ENCODE data around the gene ZMYM4.

ZMYM4 gene

DNA sequence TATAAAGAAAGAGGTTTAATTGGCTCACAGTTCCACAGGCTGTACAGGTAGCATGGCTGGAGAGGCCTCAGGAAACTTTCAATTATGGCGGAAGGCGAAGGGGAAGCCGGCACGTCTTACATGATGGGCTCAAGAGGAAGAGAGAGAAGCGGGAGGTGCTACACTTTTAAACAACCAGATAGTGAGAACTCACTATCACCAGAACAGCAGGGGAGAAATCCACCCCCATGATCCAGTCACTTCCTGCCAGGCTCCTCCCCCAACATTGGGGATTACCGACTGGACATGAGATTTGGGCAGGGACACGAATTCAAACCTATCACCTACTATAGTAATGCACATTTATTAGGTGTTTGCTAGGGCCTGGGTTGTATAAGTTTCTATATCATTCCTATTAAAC is 117.8 kb downstream of the ZMYM4 start:
- Histone ChIP-seq H3K9me3 (no peaks in the 10 kb centered on the region), H3K4me1 (no peaks in the 10 kb centered on the region), H3K36me3 (peaks cover 34 to 56% (median 41%) of the 10 kb centered on the region in 3 donors), H3K27me3 (no peaks in the 10 kb centered on the region), H3K27ac (no peak overlapping the region), H3K4me3 (no peak overlapping the region)
- no peak for DNase-seq
- intact Hi-C loops (cut with DNase I; ENCODE audit: low total_unique reads), result no loop called here
- TF ChIP-seq, protein P1, sequence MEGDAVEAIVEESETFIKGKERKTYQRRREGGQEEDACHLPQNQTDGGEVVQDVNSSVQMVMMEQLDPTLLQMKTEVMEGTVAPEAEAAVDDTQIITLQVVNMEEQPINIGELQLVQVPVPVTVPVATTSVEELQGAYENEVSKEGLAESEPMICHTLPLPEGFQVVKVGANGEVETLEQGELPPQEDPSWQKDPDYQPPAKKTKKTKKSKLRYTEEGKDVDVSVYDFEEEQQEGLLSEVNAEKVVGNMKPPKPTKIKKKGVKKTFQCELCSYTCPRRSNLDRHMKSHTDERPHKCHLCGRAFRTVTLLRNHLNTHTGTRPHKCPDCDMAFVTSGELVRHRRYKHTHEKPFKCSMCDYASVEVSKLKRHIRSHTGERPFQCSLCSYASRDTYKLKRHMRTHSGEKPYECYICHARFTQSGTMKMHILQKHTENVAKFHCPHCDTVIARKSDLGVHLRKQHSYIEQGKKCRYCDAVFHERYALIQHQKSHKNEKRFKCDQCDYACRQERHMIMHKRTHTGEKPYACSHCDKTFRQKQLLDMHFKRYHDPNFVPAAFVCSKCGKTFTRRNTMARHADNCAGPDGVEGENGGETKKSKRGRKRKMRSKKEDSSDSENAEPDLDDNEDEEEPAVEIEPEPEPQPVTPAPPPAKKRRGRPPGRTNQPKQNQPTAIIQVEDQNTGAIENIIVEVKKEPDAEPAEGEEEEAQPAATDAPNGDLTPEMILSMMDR (IDR thresholded peaks at IDR 0.05), result no peak

DNA sequence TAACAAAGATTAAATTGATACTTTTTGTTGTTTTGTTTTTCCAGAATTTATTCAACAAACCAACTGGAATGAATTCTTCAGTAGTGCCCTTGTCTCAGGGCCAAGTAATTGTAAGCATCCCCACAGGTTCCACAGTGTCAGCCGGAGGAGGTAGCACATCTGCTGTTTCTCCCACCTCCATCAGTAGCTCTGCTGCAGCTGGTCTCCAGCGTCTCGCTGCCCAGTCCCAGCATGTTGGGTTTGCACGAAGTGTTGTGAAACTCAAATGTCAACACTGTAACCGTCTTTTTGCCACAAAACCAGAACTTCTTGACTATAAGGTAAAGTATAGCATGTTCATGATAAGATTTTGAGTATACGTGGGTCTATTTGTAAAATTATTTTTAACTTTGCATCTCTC is 118.5 kb downstream of the ZMYM4 start:
- TF ChIP-seq, protein P1 (IDR thresholded peaks at IDR 0.05), result no peak
- no peak for DNase-seq
- H3K36me3 ChIP-seq, result peaks cover 36 to 59% (median 41%) of the 10 kb centered on the region in 3 donors

GRCh38 chr1:35390600-35391494 is 122.3 kb downstream of the ZMYM4 start:
- H3K4me1 ChIP-seq, result no peaks in the 10 kb centered on the region
- intact Hi-C loops (cut with DNase I; ENCODE audit: low total_unique reads), result no loop called here
- no peaks in the 10 kb centered on the region for H3K9me3 ChIP-seq
- H3K27me3 ChIP-seq, result no peaks in the 10 kb centered on the region
- DNase-seq, result no peak
- no peak overlapping the region for H3K4me3 ChIP-seq
- H3K36me3 ChIP-seq, result peaks cover 65 to 79% (median 78%) of the 10 kb centered on the region in 3 donors
- H3K27ac ChIP-seq, result no peak overlapping the region
- TF ChIP-seq, protein P1 (IDR thresholded peaks at IDR 0.05), result no peak

More for the DNA sequence above, 118.5 kb downstream of the ZMYM4 start:
- H3K27me3 ChIP-seq, result no peaks in the 10 kb centered on the region
- intact Hi-C loops (cut with DNase I; ENCODE audit: low total_unique reads), result no loop called here
- no peak overlapping the region for H3K27ac ChIP-seq
- no peaks in the 10 kb centered on the region for H3K9me3 ChIP-seq
- H3K4me1 ChIP-seq, result no peaks in the 10 kb centered on the region
- no peak overlapping the region for H3K4me3 ChIP-seq

DNA sequence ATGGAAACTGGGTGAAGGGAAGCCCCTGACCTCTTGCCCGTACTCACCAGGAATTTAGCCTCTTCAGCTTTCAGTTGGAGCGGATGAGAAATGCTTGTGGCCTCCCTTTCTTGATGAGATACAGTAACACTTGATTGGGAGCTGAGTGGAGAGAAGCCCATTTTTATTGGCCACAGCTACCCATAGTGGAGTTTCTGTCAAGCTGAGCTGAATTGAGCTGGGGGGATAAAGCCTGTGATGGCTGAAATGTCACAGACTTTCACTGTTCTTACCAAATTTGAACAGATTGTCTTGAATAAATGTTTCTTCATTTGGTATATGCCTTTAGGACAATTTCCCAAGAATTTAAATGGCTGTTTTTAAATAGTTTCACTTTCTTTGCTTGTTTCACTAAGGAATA is 125.9 kb downstream of the ZMYM4 start:
- H3K27ac ChIP-seq, result no peak overlapping the region
- H3K27me3 ChIP-seq, result no peaks in the 10 kb centered on the region
- no peak for DNase-seq
- intact Hi-C loops (cut with DNase I; ENCODE audit: low total_unique reads), result no loop called here
- no peaks in the 10 kb centered on the region for H3K9me3 ChIP-seq
- no peak overlapping the region for H3K4me3 ChIP-seq
- H3K4me1 ChIP-seq, result no peaks in the 10 kb centered on the region
- H3K36me3 ChIP-seq, result peaks cover 73 to 81% (median 77%) of the 10 kb centered on the region in 3 donors
- TF ChIP-seq, protein P1 (IDR thresholded peaks at IDR 0.05), result no peak

DNA sequence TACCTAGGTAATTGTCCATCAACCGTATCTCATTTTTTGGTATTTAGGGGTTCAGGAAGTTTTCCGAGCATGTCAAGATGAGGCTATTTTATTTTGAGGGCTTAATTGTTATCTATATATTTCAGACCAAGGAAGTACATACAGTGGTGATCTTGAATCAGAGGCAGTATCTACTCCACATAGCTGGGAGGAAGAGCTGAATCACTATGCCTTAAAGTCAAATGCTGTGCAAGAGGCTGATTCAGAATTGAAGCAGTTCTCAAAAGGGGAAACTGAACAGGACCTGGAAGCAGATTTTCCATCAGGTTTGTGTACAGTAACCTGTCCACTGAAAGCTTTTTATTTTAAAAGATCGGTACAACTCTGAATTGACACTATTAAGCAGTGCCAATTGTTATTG is 130.2 kb downstream of the ZMYM4 start:
- Histone ChIP-seq H3K9me3 (no peaks in the 10 kb centered on the region), H3K4me1 (no peaks in the 10 kb centered on the region), H3K4me3 (no peak overlapping the region), H3K27ac (no peak overlapping the region), H3K27me3 (no peaks in the 10 kb centered on the region), H3K36me3 (peaks cover 62 to 96% (median 79%) of the 10 kb centered on the region in 3 donors)
- TF ChIP-seq, protein P1 (IDR thresholded peaks at IDR 0.05), result no peak
- intact Hi-C loops (cut with DNase I; ENCODE audit: low total_unique reads), result no loop called here
- DNase-seq, result no peak

Measured in tibial artery (tissue), 4 donors.